HG02885 (cell line): ENCODE results near the gene DAPK2.

Experiments used
- ATAC-seq: cut with Tn5 transposase; IDR thresholded peaks from one replicate; pipeline ENCODE4 v1.9.1; 2021; ENCODE audit warnings: mild to moderate bottlenecking; ENCODE audit not compliant: unreplicated experiment, poor library complexity

DAPK2 gene

DNA sequence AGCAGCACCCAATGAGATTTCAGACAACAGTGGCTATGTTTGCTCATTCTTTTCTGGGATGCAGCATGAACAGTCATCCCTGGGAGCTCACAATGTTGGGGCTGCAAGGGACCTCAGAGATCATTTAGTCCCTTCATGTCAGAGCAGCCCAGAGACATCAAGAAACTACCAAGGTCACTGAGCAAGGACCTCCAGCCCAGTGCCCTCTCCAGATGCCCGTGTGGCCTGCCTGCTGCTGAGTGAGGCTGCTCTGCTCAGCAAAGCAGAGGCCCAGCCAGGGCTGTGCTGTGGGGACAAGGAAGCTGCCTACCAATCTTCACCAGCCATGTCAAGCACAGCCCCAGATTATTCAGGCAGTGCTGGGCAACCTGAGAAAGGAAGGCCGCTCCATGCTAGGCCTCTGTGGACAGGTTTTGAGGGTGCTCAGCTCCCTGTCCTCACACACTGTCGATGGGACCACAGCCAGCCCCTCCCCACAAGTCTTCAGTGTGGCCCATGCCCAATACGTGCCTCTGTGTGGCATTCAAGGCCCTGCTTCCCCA, 99.7 kb downstream of the DAPK2 start:
- ATAC-seq, result no peak

DNA sequence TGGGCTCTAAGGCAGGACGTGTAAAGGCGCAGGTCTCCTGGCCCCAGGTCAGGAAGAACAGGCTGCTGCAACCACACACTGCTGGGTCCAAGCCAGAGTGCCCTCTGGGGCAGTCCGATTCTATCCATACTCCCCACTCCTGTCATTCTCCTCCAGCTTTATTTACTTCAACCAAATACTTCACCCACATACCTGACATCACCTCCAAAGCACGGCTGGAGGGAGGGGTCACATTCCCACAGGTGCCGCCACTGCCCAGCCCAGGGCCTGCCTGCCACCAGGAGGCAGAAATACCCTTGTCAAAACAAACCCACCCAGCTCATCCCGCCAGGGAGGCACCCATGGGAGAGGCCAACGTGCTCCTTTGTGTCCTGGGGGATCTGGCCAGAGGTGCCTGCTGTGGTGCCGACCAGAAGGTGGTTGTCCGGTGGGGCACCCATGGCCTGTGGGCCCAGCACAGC, 100.4 kb downstream of the DAPK2 start:
- ATAC-seq, result no peak

DNA sequence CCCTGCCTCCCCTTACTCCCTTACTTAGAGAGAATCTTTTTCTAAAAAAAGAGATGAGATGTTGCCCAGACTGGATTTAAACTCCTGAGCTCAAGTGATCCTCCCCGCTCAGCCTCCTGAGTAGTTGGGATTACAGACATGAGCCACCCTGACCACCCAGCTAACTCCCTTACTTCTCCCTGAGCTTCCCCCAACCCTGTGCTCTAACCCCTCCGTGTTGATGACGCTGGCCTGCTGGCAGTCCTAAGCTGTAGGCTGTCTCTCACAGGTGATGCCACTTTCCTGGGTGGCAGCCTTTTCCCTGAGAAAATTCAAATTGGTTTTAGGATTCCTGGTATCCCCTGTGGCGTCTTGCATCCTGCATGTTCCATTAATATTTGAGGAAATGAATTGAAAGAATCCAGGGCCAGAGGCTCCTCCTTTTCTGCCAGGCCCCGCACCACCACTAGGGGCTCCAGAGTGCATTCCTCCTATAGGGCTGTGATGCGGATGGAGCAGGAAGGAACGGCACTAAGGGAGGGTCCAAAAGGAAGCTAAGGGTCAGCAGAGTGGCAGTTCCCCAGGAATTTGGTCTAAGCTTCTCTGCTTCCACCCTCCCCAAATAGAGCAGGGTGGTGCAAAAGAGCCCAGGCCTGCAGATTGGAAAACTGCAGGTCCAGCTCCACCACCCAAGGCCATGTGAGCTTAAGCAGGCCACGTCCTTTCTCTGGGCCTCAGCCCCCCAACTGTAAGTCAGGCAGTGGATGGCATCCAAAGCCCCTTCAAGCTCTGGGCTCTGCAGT, 101.1 kb downstream of the DAPK2 start:
- ATAC-seq, result peak; percentile 56

DNA sequence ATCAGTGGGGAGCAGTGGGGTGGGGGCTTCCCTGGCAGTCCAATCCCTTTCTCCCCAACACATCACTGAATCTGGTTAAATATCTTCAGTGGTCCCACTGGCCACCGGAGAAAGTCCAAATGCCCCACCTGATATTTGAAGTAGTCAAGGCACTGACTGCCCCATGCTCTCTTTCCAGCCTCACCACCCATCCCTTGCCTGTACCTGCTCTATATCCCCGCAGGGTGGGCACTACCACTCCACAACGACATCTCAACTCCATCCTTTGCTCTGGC, 101.7 kb downstream of the DAPK2 start:
- no peak for ATAC-seq

DNA sequence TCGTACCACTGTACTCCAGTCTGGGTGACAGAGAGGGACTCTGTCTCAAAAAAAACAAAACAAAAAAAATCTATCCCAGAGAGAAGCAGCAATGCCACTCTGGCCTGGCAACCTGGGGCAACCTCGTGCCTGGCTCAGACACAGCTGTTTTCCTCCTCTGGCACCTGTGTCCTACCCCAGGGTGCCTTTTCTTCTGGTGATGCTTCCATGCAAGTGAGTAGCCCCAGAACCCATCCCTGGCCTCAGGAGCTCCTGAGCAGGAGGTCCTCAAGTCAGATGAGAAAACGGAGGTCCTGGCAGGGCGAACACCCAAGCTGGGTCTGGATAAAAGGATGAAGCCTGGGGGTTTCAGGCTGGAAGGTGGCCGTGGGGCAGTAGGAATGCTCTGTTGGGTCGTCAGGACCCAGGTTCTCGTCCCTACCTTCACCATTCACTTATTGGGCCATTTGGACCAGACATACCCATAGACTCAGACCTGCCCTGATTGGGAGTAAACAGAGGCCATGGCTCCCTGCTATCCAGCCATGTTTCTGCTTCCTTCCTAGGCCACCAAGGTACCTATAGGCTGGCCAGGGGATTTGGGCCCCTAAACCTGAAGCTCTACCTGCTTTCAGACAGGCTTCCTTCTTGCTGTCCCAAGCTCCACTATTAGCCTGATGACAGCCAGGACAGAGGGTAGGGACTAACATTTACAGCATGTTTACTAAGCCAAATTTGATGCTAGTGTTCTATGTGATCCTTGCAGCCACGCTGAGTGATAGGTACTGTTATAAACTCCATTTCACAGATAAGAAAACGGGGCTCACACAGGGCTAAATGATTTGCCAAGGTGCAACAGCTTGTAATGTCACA, 102.2 kb downstream of the DAPK2 start:
- ATAC-seq, result no peak

DNA sequence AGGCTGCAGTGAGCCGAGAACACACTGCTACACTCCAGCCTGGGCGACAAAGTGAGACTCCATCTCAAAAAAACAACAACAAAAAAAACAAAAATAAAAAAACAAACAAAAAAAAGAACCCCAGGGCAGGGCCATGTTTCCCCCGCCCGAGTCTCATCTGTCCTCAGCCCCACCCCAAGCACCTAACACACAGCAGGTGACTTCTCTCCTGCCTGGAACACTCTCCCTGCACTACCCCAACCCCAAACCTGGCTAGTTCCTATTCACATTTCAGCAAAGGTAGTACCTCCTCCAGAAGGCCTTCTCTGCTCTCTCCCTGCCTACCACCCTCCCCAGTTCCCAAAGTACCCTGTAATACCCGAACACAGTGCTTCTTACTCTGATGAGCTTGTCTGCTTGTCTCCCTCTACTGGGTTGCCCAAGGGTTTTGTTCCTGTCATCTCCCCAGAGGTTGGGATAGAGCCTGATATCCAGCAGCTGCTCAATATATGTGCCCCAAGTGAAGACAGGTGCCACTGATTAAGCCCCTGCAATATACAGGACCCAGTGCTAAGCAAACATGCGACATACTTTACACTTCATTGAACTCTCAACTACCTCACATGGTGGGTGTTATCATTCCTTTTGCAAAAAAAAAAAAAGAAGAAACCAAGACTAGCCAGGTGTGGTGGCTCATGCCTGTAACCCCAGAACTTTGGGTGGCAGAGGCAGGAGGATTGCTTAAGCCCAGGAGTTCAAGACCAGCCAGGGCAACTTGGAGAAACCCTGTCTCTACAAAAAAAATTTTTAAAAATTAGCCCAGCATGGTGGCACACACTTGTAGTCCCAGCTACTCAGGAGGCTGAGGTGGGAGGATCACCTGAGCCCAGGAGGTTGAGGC, 103.6 kb downstream of the DAPK2 start:
- ATAC-seq, result no peak

DNA sequence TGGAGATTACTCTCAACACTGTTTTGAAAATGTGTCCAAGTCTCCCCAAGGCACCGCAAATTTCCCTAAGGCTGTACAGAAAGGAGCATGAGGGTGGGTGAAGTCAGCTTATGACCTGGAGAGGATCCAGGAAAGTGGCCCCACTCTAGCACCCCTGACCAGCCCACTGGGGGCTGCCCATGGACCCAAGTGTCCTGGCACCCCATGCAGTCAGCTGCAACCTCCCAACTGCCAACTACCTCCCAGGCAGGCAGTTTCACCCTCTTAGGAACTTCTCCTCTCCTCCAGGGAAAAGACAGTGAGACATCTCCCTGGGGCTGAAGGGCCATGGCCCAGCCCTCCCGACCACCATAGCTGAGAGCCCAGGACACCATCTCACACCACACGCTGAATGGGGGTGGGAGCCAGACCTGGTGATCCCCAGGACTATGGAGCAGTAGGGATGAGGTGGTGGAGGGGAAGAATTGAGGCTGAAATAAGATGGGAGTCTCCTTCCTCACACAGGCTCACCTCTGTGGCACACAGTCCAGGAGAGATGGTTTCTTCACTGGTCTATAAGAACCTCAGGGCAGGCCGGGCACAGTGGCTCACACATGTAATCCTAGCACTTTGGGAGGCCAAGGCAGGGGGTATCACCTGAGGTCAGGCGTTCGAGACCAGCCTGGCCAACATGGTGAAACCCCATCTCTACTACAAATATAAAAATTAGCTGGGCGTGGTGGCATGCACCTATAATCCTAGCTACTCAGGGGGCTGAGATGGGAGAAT, 104.4 kb downstream of the DAPK2 start:
- no peak for ATAC-seq

DNA sequence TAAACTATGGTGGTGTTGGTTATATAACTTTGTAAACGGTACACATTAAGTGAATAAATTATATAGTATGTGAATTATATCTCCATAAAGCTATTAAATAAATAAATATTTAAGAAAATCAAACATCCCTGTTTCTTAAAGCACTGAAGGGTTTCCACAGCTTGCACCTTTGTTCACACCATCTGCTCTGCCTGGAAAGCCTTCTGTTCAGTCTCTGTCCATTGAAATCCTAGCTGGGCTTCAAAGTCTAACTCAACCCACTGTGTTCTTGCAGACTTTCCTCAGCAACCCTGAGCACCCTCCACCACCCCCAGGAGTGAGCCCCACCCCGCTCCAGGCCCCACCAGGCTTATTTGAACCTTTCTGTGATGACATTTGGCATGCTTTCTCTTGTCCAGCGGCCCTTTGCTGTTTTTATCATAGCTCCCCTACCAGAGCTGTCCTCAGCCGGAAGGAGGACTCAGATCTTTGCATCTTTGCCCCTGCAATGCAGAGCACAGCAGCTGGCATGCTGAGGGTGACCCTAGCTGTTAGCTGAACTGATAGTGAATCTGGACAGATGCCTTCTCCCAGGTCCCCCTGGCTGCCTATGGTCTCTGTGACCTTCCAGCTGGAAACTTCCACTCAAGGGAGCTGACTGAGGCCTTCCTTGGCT, 105.2 kb downstream of the DAPK2 start:
- ATAC-seq, result no peak

DNA sequence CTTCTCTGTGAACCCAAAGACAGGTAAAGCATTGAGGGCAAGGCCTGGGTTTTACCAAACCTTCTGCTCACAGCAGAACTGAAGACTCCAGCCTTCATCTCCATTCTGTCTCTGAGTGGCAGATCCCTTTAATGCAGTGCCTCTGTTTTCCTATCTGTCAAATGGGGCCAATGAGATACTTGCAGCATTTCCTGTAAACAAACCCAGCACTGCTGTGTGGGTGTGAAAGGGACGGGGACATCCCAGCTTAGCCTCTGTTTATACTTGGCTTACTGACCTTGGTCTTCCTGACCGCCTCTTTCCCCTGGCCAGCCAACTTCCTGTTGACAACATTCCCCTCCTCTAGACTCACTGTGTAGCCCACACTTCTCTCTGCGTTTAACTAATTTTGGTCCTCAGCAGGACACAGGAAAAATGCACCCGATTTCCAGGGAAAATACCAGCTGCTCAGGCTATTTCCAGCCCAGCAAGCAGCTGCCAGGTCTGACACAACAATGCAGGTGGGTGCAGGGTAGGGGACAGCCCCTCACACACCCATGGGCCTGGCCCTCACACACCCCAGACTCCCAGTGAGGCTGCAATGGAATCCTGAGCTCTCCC, 106.7 kb downstream of the DAPK2 start:
- no peak for ATAC-seq

DNA sequence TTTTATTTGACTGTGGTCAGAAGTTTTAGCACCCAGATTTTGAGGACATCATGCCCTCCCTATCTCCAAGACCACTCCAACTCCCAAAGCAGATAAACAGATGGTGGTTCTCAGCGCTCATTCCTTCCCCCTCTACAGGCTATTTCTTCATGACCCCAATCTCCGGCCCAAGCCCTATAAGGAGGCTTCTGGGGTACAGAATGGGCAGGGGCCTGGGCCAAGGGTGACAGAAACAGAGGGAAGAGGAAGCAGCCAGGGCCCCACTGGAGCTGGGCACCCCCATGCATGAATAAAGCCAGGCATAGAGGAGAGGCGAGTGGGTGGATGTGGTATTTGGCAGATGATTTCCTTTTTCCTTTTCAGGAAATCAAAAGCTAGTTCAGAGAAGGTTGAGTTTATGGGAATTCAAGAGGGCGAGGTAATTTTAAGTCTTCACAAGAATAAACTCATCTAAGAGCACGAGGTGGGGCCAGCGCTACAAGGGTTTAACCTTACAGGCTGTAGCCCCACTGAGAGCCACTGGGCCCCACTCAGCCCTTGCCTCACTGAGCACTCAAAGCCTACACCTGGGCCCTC, 107.7 kb downstream of the DAPK2 start:
- no peak for ATAC-seq

DNA sequence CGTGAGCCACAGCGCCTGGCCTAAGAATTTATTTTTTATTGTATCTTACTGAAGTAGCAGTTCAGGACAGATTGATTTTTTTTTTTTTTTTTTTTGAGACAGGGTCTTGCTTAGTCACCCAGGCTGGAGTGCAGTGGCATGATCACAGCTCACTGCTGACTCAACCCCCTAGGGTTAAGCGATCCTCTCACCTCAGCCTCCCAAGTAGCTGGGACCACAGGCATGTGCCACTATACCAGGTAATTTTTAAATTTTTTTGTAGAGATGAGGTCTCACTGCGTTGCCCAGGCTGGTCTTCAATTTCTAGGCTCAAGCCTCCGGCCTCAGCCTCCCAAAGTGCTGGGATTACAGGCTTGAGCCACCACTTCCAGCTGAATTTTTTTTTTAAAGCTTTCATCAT, 112.8 kb downstream of the DAPK2 start:
- no peak for ATAC-seq

DNA sequence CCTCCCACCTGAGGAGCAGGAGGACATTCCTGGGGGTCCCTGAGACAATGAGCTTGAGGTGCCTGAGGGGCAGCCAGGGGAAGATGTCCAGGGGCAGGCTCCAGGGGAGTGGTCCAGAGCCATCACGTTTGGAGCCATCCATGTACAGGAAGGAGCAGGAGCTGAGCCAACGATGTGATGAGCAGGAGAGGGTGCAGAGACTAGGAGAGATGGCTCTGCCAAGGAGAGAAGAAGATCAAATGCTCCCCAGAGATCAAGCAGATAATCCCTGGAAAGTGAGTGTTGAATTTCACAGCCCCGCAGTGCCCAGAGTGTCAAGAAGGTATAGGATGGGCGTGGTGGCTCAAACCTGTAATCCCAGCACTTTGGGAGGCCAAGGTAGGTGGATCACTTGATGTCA, 114.7 kb downstream of the DAPK2 start:
- no peak for ATAC-seq

DNA sequence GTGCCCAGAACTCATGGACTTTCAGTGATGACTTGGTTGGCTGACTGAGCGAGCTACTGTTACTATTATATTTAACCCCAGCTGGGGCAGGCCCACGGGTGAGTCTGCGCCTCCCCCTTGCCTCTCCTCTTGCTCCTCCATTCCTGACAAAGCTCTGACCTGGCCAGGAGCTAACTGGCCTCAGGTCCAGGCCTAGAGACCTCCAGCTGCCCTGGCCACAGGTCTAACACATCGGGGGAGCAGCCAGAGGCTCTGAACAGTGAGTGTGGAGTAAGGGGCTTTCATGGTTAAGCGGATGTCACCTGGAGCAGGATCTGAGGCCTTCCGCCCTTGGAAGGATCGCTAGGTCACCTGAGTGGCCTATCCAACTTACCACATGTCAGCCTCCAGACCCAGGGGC, 116.3 kb downstream of the DAPK2 start:
- no peak for ATAC-seq

DNA sequence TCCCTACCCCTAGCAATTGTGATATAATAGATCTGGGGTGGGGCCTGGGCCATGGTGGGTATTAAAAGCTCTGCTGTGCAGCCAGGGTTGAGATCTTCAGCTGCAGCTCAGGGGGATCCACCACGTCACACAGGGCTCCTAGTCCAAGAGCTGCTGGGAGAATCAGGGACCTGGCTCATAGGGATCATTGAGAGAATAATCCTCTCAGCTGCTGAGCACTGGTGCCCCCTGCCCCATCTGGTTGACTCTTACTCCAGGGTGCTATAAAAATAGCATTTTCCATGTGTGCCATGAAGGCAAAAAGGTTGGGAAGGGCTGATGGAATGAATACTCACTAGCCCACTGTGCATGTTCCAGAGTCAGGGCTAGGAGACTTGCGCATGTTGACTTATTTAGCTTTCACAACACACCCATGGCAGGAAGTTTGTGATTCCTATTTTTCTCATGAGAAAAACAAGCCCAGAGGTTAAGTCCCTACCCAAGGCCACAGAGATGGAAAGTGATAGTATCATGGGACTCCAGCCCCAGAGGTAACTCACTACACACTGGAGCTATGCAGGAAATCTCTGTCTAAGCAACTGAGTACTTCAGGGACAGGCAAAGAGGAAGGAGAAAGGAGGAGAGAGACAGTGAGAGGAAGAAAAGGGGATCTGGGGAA, 118.0 kb downstream of the DAPK2 start:
- ATAC-seq, result no peak

DNA sequence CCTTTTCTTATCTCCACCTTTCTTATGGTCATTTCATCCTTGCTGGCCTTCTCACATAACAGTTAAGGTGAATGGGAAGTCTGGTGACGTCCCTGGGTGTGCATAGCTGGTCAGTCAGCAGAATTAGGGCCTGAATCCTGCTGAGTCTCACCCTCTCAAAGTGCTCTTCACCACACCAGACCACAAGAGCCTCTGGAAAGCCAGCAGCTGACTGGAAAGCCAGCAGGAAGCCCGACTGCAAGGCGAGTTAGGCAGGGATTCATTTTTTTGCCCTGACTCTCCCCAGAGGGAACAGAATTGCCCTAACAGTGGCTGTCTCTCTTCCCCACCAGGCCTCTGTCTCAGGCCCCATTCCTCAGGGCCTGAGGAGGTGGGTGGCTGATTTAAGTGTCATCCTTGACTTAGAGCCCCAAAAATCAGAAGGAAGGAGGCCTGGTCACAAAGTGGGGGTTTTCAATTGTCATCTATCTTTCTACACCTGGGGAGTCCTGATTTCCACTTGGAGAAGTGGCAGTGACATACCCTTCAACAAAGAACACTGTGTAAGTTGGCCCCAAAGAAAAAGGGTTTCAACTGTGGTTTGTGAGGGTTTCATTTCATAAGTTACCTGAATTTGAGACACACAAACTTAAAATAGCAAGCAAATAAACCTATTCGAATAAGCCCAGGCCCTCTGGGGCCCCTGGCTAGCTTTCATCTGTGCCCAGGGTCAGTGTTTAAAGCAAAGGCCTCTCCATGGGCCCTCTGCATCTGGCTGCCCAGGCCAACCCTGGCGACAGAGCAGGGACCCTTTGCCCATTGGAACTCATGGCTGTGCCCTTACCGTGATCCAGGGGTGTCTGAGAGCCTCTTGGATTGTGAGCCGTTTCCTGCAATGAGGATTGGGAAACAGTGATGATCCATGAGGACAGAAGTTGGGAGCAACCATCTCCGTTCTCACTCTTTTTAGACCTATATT, 122.0 kb downstream of the DAPK2 start:
- ATAC-seq, result no peak

DNA sequence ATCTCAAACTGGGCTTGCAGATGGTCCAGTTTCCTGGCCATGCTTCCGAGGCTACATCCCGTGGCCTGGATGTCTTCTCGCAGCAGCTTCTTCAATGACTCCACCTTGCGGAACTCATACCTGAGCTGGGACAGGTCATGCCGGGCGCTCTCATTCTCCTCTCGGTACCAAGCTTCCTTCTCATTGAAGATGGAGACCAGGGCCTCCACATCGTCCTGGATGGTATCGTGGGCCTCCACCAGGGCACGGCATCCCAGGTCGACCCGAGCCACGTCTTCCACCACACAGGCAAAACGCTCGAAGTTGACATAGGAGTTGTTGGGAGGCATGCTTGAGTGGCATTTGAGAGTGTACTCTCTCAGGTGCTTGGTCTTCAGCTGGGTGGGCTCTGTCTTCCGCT, 123.4 kb downstream of the DAPK2 start:
- ATAC-seq, result no peak

DNA sequence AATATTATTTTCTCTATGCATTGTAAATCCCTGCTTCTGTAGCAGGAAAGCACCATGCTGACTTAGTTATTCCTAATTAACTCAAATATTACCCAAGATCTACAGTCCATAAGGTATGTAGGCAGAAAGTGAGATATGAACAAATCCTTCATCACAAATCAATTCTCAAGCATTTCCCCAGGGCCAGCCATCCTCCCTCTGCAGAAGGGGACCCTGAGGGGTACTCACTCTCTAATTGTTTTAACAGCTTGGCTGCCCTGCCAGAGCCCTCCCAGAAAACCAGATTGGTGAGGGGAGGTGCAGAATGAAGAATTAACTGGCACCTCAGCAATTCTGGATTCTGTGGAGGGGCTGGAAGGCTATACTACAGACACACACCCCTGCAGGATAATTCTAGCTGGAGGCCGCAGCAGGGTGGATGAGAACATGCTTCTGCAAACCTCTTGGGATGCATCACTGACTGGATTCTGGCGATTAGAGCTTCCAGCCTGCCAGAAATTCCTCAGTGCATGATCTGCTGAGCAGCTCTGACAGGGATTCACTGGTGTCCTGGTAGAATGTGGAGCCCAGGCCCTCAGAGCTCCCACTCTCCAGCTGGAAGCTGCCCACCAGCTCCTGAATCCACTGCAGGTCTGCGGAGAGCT, 123.9 kb downstream of the DAPK2 start:
- ATAC-seq, result no peak
